RKO (cell line): ENCODE results near the gene INSM2.

ENCODE experiments used
- DNase-seq: peaks from one replicate; pipeline ENCODE4 v3.0.0-alpha.2; 2016; ENCODE audit warnings: low spot score

INSM2 gene

GRCh38 chr14:35543006-35543405, 9.0 kb downstream of the INSM2 start:
- no peak for DNase-seq

- DNase-seq, result no peak
Observed at GRCh38 chr14:35549551-35549950, 15.6 kb downstream of the INSM2 start.

DNA sequence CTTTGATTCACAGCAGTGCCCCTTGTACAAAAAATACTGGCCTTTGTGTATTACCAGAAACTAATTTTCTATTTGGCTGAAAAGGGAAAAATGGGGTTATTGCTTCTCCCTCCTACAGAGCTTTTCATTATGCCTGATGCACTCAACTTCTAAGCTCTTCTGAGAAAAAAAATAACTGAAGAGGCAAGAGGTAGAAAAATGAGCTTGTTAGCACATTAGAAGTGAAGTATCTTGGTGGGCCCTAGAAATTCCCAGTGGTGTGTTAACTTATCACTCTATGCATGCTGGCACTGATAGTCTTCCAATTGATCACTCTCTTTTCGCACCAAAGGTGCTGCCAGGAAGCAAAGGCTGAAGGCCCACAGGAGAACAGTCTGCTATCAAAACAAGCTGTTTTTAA, 17.1 kb downstream of the INSM2 start:
- DNase-seq, result no peak

GRCh38 chr14:35553808-35554207, 19.8 kb downstream of the INSM2 start:
- no peak for DNase-seq

DNA sequence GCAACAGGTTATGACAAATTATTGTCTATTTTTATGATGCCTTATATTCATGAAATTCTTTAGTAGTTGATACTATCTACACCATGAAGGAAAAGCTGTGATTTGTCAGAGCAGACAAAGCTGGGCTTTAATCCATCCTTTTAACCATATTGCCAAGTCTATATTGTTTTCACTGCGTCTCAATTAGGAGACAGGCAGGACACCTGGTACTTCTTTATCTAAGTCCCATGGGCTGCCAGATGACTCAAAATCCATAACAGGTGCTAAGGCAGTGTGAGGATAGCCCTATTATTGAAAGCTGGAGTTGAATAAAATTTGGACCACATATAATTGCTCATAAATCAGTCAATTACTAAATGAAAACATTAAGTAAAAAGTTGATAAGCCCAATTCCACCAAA, 22.6 kb downstream of the INSM2 start:
- no peak for DNase-seq

DNA sequence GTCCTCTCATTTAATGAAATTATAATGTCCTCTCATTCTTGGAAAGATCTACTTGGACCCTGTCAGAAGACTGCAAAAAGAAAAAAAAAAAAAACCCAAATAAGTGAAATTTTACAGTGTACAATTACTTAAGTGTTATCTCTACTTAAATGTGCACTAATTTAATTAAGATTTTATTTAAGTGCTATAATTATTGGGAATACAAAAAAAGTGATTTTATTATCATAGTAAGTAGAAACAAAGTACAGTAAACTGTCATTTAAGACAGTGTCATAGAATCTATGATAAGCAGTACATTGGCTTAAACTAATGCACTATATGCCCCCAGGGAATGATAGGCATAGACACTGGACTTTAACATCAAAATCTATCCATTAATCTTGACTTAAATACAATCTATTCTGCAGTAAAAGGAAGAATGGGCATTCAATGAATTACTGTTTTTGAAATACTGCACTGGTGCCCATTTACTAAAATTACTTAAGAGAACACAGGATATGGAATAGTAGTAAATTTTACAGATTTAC, 23.3 kb downstream of the INSM2 start:
- no peak for DNase-seq

DNA sequence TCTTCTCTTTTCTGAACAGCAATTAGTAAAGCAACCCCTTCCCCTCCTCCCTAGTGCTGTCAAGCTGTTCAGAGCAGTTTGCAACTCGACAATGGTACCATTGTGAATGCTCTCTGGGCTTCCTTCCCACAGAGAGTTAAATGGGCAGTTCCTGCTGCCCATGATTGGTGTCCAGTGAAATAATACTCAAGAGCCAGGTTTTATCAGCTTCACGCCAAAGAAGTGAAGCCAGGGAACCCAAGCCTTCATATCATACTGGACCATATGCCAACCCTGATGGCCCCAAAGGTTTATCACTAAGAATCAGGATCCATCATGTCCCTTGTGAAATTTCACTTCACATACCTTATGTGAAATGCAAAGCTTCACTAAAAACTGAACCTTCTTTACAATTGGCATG, 24.7 kb downstream of the INSM2 start:
- DNase-seq, result no peak

- no peak for DNase-seq
Observed at GRCh38 chr14:35565871-35566464, 32.0 kb downstream of the INSM2 start.

DNA sequence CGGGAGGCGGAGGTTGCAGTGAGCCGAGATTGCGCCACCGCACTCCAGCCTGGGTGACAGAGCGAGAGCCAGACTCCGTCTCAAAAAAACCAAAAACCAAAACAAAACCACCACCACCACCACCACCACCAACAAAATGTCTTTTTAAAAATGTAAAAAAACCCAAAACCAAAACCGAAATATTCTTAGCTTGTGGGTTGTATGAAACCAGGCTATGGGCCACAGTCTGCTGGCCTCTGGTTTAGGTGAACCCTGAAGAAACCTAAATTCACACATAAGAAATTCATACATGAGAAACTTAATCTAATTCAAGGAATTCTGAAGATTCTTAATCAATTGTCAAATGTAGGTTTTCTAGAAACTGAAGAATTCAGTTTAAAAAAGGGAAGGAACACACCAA, 37.6 kb downstream of the INSM2 start:
- DNase-seq, result no peak

DNA sequence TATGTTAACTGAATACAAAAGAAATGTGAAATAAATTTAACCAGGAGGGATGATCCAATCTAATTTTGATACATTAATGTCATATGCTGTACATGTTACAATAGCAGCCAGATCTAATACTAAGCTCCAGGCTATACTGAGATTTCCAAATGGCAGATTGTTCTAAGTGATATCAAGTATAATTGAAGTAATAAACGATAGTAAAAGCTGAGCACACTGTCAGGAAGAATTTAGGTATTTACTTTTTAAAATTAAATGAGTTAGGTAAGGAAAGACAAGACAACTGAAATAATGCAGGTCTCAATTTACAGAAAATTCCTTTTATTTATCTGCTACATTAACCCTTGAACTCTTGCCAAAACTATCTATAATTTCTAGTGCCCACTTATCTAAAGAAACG, 39.9 kb downstream of the INSM2 start:
- no peak for DNase-seq

DNA sequence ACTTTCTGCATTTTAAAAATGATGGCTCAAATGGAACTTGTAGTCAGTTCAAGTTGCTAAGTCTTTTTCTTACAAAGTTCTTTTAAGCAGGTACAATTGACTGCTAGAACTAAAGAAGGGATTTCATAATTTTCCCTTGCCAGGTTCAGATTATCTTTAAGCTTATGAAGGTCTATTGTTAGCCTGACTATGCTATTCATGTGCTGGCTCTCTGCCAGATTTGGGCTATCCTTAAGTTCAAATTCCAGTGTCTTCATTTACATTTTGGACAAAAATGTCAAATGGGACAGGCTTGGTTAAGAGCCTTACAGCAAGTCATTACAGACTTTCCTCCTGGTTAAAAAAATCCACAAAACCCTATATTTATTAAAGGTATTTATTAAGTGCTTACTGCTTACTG, 42.3 kb downstream of the INSM2 start:
- DNase-seq, result no peak

- no peak for DNase-seq
Observed at GRCh38 chr14:35576856-35577255, 42.9 kb downstream of the INSM2 start.

DNA sequence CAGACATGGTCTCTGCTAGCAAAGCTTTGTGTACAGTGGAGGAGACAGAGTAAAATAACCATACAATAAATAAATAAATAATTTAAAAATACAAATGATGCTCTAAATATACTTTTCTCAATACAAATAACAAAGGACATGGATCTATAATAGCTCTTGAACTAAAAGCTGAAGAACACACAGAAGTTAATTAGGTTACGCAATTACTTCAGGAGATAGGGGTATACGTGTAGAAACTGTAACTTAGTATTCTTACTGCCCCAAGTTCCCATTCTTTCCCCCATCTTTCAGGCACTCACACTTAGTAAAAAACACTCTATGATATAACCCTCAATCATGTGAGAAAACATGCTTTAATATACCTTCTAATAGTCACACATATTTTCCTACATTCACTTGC, 44.2 kb downstream of the INSM2 start:
- DNase-seq, result no peak

GRCh38 chr14:35578639-35579038, 44.7 kb downstream of the INSM2 start:
- no peak for DNase-seq
